Transverse colon (tissue), 4 donors: ENCODE measurements around the gene PALM. TPM values are rescaled to one million over a fixed set of nuclear protein-coding genes. Genes with fewer than 3 reads are reported as not detected.

Experiments
- DNase-seq: peaks from one replicate; pipeline ENCODE4 v3.0.0-alpha.2; 2019
- H3K27ac ChIP-seq, 4 donors: fragments of 200-600 bp; sonication (generic); 2 replicates each; pipeline ENCODE4 v1.5.1; 2016 to 2018; ENCODE audit warnings: inconsistent platforms in 4 of 4
- H3K27me3 ChIP-seq: fragments of 200-600 bp; sonication (generic); 2 replicates; pipeline ENCODE4 v1.5.1; 2017; ENCODE audit warnings: inconsistent platforms
- H3K36me3 ChIP-seq, 4 donors: fragments of 200-600 bp; sonication (generic); 2 replicates each; pipeline ENCODE4 v1.5.1; 2017 to 2019; ENCODE audit warnings: inconsistent platforms in 4 of 4
- H3K4me1 ChIP-seq, 4 donors: fragments of 200-600 bp; sonication (generic); 2 replicates each; pipeline ENCODE4 v1.5.1; 2017 to 2020; ENCODE audit warnings: inconsistent platforms in 4 of 4
- H3K4me3 ChIP-seq, 4 donors: fragments of 200-600 bp; sonication (generic); 1 replicate in 1 of 4; 2 replicates in 3 of 4; pipeline versions ENCODE4 v1.5.1 to v1.6.1; 2017 to 2019; ENCODE audit warnings: inconsistent platforms in 4 of 4
- H3K9me3 ChIP-seq, 2 donors: fragments of 200-600 bp; sonication (generic); 2 replicates each; pipeline ENCODE4 v1.5.1; 2017 to 2019; ENCODE audit warnings: inconsistent platforms in 2 of 2
- CTCF ChIP-seq, 5 experiments: fragments of 200-600 bp in 3 of 5; fragments of 450-650 bp in 2 of 5; sonication (generic) in 3 of 5; IDR thresholded peaks; 1 replicate in 2 of 5; 2 replicates in 3 of 5; pipeline ENCODE4 v1.5.1; 2016 to 2017; ENCODE audit warnings: antibody characterized with exemption in 5 of 5, inconsistent platforms in 3 of 5, mild to moderate bottlenecking in 2 of 5, moderate library complexity in 1 of 5
- EP300 ChIP-seq: sonication (generic); formaldehyde crosslinking; IDR thresholded peaks from one replicate; pipeline ENCODE4 v1.6.1; 2017; ENCODE audit warnings: antibody characterized with exemption, low read depth
- POLR2A ChIP-seq: fragments of 450-650 bp; IDR thresholded peaks from one replicate; pipeline ENCODE4 v1.6.1; 2016; ENCODE audit warnings: antibody characterized with exemption, mild to moderate bottlenecking, moderate library complexity
- POLR2AphosphoS5 ChIP-seq, 3 donors: sonication (generic); formaldehyde crosslinking; IDR thresholded peaks; one replicate each; pipeline ENCODE4 v1.6.1; 2016; ENCODE audit warnings: antibody characterized with exemption in 3 of 3
- WGBS, 2 donors: methylation state at CpG; one replicate each; pipeline ENCODE4 v1.1.5; 2018; ENCODE audit warnings: low coverage in 1 of 2; 5-methylcytosine and 5-hydroxymethylcytosine counted together
- in situ Hi-C, 4 donors: fragments of 200-750 bp; cut with MboI; loops; one replicate each; pipeline versions ENCODE4 v1.15.0 to v1.15.1; 2017; ENCODE audit warnings: low sequenced_read_pairs in 3 of 4, low pct_ligation_motif_present in 1 of 4, low pct_unique_long_range_greater_than_20kb in 1 of 4
- intact Hi-C: fragments of 100-400 bp; cut with DNase I; formaldehyde crosslinking; loops from one replicate; pipeline ENCODE4 v1.15.1; 2023; ENCODE audit warnings: low total_unique reads
- total RNA-seq, 4 donors: library from RNA; depleted of rRNA; stranded (reverse); fragments of >200 nt; gene quantifications; one replicate each; pipeline ENCODE4 v1.1.0, GENCODE V29; 2016

Gene PALM
- total RNA-seq, 4 donors from 2014 or later: 14.1 to 99.3 (median 29.8) TPM

GRCh38 chr19:771332-771785, 62.6 kb downstream of the PALM start:
- Histone ChIP-seq H3K27me3 (peaks cover 3% of the 10 kb centered on the region), H3K27ac (no peak overlapping the region), H3K9me3 (no peaks in the 10 kb centered on the region), H3K4me3 (no peak overlapping the region), H3K4me1 (peaks cover 0 to 4% (median 0%) of the 10 kb centered on the region in 4 donors), H3K36me3 (no peaks in the 10 kb centered on the region)
- in situ Hi-C loops (loop anchor here in 1 of 4 donors (10.0 kb wide), 1 partner anchor 83 kb away; the partner anchor contains the start of genes CFD and ELANE), intact Hi-C loops (loop anchor here (5.0 to 10.0 kb wide), 2 partner anchors 73 to 141 kb away; partner anchors contain the start of genes PRTN3 and R3HDM4)
- TF ChIP-seq POLR2AphosphoS5 (IDR thresholded peaks at IDR 0.05) (no peak), POLR2A (no peak), CTCF (IDR thresholded peaks at IDR 0.05) (peak; percentile 30 to 48 (median 42)), EP300 (no peak)
- no peak for DNase-seq
- WGBS, 2 donors: 13% methylated on average over 6 of the region's 6 CpGs

DNA sequence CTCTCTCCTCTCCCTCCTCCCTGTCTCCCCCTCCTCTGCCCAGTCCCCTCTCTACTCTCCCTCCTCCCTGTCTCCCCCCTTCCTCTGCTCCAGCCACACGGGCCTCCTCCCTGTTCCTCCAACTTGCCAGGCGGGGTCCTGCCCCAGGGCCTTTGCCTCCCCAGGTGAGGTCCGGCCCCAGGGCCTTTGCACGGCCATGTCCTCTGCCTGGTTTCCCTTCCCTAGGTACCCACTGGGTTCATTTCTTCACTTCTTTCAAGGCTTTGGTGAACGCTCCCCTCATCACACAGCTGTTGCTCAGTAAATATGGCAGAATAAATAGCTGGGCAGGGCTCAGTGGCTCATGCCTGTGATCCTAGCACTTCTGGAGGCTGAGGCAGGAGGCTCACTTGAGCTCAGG, 63.3 kb downstream of the PALM start:
- peaks cover 3% of the 10 kb centered on the region for H3K27me3 ChIP-seq
- no peaks in the 10 kb centered on the region for H3K36me3 ChIP-seq
- WGBS, 2 donors: 75 to 100% methylated on average over 1 to 5 of the region's 5 CpGs
- intact Hi-C loops (loop anchor here (5.0 to 10.0 kb wide), 2 partner anchors 73 to 140 kb away; partner anchors contain the start of genes PRTN3 and R3HDM4), in situ Hi-C loops (loop anchor here in 1 of 4 donors (10.0 kb wide), 1 partner anchor 83 kb away; the partner anchor contains the start of genes CFD and ELANE)
- DNase-seq: no peak
- TF ChIP-seq POLR2AphosphoS5 (IDR thresholded peaks at IDR 0.05): no peak
- no peak for TF ChIP-seq POLR2A
- no peak for TF ChIP-seq CTCF (IDR thresholded peaks at IDR 0.05)
- H3K4me3 ChIP-seq: no peak overlapping the region
- H3K9me3 ChIP-seq: no peaks in the 10 kb centered on the region
- H3K27ac ChIP-seq: no peak overlapping the region
- H3K4me1 ChIP-seq: peaks cover 0 to 4% (median 0%) of the 10 kb centered on the region in 4 donors

DNA sequence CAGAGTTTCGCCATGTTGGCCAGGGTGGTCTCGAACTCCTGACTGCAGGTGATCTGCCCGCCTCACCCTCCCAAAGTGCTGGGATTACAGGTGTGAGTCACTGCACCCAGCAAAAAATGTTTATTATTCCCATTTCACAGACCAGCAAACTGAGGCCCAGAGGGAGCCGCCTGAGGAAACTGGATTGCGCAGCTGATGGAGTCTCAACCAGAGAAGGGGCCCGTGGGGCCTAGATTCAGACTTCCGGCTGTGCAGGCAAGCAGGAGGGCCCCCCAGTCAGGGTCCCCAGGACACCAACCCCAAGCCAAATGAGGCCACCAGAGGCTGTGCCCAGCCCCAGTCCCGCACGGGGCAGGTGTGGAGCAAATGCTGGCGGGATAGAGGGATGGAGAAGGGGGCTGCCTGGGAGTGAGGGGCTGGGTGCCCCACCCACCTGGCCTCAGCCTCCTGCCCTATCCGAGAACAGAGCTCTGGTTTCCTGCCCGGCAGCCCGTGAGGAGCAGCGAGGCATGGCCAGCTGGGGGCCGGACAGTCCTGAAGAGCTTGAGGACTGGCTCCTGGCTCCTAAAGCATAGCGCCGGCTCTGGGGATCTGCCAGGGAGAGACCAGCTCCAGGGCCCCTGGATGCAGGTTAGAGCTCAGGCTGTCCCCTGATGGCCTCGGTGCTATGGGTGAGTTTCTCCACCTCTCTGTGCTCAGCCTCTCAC, 64.1 kb downstream of the PALM start:
- Histone ChIP-seq H3K4me1 (peaks cover 0 to 4% (median 0%) of the 10 kb centered on the region in 4 donors), H3K27me3 (peaks cover 3% of the 10 kb centered on the region), H3K27ac (no peak overlapping the region), H3K4me3 (no peak overlapping the region), H3K9me3 (no peaks in the 10 kb centered on the region), H3K36me3 (no peaks in the 10 kb centered on the region)
- TF ChIP-seq POLR2AphosphoS5 (IDR thresholded peaks at IDR 0.05): no peak
- TF ChIP-seq POLR2A: no peak
- no peak for TF ChIP-seq EP300
- no peak for TF ChIP-seq CTCF (IDR thresholded peaks at IDR 0.05)
- no peak for DNase-seq
- in situ Hi-C loops (loop anchor here in 1 of 4 donors (10.0 kb wide), 1 partner anchor 82 kb away; the partner anchor contains the start of genes CFD and ELANE), intact Hi-C loops (loop anchor here (5.0 to 10.0 kb wide), 2 partner anchors 72 to 139 kb away; partner anchors contain the start of genes PRTN3 and R3HDM4)
- WGBS, 2 donors: 76% methylated on average over 15 of the region's 18 CpGs; no CpG with 5 or more reads in 1 of the 2 donors

GRCh38 chr19:776549-776948, 67.8 kb downstream of the PALM start:
- Histone ChIP-seq H3K9me3 (no peaks in the 10 kb centered on the region), H3K4me3 (no peak overlapping the region), H3K36me3 (no peaks in the 10 kb centered on the region), H3K27ac (no peak overlapping the region), H3K27me3 (peaks cover 30% of the 10 kb centered on the region), H3K4me1 (no peaks in the 10 kb centered on the region)
- 83 to 88% methylated on average over 2 to 18 of the region's 18 CpGs for WGBS, 2 donors
- TF ChIP-seq POLR2AphosphoS5 (IDR thresholded peaks at IDR 0.05) (no peak), POLR2A (no peak), CTCF (IDR thresholded peaks at IDR 0.05) (no peak), EP300 (no peak)
- intact Hi-C loops (loop anchor here (10.0 kb wide), 1 partner anchor 68 kb away; the partner anchor contains the start of gene PRTN3), in situ Hi-C loops (loop anchor here in 1 of 4 donors (10.0 kb wide), 1 partner anchor 78 kb away; the partner anchor contains the start of genes CFD and ELANE)
- no peak for DNase-seq
